ENCODE results near the gene PSPC1.
"Not testable (repeated sequence)": the region's sequence is repeated elsewhere in the genome, so short reads cannot be mapped to it uniquely, and the experiment has no call there.

PSPC1 gene, protein sequence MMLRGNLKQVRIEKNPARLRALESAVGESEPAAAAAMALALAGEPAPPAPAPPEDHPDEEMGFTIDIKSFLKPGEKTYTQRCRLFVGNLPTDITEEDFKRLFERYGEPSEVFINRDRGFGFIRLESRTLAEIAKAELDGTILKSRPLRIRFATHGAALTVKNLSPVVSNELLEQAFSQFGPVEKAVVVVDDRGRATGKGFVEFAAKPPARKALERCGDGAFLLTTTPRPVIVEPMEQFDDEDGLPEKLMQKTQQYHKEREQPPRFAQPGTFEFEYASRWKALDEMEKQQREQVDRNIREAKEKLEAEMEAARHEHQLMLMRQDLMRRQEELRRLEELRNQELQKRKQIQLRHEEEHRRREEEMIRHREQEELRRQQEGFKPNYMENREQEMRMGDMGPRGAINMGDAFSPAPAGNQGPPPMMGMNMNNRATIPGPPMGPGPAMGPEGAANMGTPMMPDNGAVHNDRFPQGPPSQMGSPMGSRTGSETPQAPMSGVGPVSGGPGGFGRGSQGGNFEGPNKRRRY

DNA sequence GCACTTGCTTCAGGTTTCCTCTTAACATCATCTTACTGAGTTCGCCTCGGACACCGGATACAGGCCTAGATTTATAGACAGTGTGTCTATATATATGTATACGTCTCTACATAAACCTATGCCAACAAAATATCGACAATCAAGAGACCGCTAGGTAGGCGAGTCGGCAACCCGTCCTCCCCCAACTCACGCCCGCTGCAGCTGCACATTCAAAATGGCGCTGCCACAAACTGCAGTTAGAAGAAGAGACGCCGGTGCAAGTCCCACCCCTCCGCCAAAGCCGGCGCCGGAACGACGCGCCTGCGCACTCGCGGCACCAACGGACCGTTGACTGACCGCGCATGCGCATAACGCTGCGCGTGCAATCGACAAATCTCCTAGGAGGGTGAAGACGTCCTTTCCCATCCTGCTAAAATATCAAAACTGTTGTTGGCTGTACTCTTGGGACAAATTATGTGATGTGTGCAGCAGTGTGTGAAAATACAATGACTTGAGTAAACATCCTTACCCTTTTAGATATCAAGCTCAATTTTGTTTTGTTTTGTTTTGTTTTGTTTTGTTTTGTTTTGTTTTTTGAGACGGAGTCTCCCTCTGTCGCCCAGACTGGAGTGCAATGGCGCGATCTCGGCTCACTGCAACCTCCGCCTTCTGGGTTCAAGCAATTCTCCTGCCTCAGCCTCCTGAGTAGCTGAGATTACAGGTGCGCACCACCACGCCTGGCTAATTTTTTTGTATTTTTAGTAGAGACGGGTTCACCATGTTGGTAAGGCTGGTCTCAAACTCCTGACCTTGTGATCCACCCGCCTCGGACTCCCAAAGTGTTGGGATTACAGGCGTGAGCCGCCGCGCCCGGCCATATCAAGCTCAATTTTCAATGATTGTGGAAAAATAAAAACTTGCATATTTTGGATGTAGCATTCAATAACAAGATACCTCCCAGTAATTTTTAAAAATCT, at the start of gene PSPC1:
Gene PSPC1 (minus strand): TSS at position 219 of the 956 bp plus-strand sequence. CDS start 188 bp downstream, at position 31.
- peak; percentile 96 for DNase-seq (ENCODE audit: low spot score)

DNA sequence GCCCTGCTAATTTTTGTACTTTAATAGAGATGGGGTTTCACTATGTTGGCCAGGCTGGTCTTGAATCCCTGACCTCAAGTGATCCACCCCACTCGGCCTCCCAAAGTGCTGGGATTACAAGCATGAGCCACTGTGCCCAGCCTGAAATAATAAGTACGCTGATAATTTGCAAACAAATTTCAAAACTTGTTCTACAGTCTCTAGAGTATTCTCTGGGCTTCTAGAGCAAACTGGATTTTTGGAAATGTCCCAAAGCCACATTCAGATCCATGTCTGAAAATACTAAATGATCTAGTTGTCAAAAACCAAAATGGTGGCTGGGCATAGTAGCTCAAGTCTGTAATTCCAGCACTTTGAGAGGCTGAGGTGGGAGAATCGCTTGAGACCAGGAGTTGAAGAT, 39.9 kb upstream of the PSPC1 start:
- DNase-seq (ENCODE audit: low spot score) = no peak

DNA sequence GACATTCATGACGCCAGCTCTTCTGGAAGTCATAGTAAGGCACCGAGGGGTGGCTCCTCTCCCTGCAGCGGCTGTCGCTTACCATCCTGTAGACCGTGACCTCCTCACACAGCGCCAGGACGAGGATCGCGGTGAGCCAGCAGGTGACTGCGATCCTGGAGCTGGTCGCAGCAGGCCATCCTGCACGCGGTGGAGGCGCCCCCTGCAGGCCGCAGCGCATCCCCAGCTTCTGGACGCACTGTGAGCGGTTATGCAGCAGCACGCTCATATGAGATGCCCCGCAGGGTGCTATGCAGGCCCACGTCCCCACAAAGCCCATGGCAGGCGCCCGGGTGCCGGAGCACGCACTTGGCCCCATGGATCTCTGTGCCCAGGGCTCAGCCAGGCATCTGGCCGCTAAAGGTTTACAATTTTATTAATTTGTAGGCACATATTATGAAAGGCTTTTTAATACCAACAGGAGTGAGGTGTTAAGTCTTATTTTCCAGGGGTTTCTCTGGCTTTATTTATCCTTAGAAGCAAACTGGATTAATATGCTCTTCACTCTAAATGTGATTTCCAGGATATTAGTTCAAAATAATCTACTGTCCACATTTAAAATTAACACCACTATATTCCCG, 35.6 kb upstream of the PSPC1 start:
- peak; percentile 69 for DNase-seq (ENCODE audit: low spot score)

DNA sequence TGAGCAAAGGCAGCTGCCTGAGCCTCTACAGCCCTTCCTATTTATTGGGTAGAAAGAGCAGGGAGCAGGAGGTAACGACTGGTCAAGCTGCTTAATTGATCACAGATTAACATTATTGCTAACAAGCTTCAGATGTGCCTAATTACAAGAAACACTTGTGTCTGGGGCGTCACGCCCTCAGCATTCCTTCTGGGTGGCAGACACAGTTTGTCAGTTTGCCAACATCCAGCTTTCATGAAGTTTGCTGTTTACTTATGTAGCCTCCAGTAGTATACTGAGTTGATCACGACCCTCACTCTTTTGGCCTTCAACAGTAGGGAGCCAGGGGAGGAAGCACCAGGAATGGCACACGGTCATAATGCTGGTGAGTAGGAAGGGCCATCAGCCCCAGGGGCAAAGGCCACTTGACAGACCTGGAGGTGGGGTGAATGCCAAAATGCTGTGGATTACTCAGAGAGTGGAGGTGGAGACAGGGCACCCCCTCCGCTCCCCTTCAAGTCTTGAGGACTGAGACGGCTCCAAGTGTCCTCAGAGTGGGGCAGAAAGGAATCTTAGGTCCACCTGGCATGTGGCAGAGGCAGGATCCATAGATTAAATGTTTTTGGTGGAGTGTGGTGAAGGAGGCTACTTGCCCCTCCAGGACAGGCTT, 34.9 kb upstream of the PSPC1 start:
- DNase-seq (ENCODE audit: low spot score) = no peak

DNA sequence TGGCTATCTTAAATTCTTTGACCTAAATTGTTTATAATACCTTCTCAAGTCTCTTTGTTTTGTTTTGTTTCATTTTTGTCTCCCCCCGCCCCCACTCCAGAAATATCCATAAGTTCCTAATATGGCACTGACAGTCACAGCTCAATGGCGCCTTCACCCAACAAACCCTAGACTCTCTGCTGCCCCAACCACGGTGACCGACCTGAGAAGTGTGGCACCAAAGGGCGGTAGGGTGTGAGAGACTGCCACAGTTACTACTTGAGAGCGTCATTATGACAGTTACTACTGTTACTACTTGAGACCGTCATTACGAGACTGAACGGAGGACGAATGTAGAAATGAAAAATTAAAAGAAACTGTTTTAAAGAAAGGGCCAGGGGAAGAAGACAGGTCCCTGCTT, 34.4 kb upstream of the PSPC1 start:
- no peak for DNase-seq (ENCODE audit: low spot score)

DNA sequence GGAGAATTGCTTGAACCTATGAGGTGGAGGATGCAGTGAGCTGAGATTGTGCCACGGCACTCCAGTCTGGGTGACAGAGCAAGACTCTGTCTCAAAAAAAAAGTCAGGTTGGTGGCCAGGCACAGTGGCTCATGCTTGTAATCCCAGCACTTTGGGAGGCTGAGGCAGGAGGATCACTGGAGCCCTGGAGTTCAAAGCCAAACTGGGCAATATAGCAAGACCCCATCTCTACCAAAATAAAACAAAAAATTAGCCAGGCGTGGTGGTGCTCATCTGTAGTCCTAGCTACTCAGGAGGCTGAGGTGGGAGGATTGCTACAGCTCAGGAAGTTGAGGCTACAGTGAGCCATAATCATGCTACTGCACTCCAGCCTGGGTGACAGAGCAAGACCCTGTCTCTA, 33.1 kb upstream of the PSPC1 start:
- not testable (repeated sequence) for DNase-seq (ENCODE audit: low spot score)

DNA sequence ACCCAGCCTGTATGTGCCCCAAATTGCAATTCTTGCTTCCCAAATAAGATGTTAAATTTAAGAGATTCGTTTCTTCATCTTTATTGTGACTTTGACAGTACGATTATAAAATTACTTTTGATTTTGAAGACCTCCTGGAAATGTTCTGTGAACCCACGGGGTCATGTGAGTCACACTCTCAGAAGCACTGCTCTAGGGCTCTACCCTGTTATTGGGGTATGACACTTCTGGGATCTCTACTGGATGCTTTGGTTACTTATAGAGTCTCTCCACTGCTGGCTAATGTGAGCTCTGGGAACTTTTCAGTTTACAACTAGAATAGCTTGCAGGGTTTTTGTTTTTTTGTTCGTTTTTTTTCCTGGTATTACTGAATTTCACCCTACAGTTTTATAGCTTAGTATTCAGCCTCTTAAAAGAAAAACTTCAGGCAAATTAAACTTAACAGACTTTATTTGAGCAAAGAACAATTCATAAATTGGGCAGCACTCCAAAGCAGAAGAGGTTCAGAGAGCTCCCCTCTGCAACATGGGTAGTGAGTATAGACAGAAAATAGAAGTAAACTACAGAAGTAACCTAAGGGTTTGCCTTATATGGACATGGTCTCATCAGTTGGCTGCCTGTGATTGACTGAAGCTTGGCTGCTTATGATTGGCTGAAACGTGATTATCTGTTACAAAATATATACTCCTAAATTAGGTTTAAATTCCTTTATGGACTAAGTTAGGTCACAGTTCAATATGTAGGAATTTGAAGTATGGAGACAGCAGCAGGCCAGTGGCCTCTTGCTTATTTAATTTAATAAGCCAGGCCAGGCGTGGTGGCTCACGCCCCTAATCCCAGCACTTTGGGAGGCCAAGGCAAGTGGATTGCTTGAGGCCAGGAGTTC, 28.5 kb upstream of the PSPC1 start:
- DNase-seq (ENCODE audit: low spot score) = no peak

DNA sequence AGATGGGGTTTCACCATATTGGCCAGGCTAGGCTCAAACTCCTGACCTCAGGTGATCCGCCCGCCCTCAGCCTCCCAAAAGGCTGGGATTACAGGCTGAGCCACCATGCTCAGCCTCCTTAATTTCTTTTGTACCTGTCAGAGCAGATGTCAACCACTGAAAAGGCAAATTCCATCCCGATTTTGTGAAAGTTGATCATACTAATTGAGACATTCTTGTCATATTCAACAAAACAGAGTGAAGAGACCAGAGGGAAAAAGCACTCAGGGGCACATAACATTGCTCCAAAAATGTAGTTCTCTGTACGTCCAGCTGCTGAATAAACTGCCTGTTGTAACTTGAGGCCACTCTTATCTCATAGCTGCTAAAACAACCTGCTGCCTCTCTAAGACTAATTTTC, 27.4 kb upstream of the PSPC1 start:
- DNase-seq (ENCODE audit: low spot score) = no peak

DNA sequence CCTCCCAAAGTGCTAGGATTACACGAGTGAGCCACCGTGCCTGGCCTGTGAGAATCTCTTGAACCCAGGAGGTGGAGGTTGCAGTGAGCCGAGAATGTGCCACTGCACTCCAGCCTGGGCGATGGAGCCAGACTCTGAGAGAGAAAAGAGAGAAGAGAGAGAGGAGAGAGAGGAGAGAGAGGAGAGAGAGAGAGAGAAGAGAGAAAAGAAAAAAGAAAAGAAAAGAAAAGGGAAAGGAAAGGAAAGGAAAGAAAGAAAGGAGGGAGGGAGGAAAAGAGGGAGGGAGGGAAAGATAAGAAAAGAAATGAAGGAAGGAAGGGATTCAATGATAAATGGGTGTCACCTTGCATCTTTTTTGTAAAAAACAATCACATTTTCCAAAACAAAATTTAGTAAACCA, 23.0 kb upstream of the PSPC1 start:
- DNase-seq (ENCODE audit: low spot score) = no peak

DNA sequence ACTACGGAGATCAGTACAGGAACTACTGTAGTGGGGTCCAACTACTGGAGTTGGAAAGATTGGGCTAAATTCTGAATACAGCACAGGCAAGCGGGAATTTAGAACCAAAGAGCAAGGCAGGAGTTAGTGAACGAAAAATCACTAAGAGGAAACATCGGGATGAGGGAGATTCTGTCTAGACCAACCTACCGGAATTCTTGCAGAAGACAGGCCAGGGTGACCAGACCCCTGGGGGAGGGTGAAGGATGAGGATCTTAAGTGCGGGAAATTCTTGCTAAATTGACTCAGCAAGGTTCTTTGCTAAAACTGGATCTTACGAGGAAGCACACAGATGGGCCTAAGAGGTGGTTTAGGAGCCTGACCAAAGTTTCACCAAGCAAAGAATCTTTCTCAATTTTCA, 13.2 kb upstream of the PSPC1 start:
- DNase-seq (ENCODE audit: low spot score) = no peak

DNA sequence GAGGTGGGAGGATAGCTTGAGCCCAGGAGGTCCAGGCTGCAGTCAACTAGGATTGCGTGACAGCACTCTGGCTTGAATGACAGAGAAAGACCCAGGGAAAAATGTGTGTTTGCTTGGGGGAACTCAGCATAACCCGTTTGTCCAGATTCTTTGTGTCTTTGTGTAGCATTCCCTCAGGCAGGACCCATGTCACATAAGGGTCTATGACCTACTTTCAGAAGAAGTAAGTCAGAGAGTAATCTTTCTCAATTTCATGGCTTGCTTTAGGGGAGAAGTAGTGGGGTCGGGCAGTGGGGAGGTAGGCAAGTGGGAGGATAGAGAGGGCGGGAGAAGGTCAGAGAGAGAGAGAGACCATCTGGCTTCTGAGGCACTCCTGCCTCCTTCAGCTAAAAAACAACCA, 11.9 kb upstream of the PSPC1 start:
- DNase-seq (ENCODE audit: low spot score) = peak; percentile 20

DNA sequence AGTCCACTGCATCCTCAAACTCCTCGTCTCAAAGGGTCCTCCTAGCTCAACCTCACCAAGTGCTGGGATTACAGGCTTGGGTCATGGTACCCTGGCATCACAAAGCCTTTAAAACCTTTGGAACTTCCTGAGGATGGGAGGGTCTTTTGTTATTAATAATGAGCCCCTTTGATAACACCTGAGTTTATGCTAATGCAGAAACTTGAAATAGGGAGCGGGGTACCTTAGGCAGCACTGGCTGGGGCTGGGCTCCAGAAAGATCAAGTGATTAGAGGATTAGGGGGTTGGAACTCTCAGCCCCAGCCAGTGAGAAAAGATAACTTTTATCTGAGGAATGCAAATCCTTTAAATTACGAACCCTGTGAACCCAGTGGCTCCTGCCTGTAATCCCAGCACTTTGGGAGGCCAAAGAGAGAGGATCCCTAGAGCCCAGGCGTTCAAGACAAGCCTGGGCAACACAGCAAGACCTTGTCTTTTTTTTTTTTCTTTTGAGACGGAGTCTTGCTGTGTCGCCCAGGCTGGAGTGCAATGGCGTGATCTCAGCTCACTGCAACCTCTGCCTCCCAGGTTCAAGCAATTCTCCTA, 9.3 kb upstream of the PSPC1 start:
- DNase-seq (ENCODE audit: low spot score) = peak; percentile 23

DNA sequence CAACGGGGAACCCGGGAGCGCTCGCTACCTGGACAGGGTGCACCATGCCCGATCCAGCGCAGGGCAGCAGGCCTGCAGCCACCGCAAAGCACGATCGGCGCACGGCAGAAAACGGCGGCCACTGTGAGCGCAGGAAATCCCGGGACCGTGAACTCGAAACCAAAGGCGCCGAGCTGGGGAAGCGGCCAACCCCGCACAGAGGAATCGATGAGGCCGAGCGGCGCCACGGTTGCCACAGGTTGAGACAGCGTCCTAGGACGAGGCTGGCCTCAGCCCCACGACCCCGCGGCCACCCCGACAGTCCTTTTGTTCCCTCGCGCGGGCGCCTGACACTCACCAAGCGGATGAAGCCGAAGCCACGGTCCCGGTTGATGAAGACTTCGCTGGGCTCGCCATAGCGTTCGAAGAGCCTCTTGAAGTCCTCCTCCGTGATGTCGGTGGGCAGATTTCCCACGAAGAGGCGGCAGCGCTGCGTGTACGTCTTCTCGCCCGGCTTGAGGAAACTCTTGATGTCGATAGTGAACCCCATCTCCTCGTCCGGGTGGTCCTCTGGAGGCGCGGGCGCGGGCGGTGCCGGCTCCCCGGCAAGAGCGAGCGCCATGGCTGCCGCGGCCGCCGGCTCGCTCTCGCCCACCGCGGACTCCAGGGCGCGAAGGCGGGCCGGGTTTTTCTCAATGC, 557 bp downstream of the PSPC1 start:
- DNase-seq (ENCODE audit: low spot score) = peak; percentile 59

DNA sequence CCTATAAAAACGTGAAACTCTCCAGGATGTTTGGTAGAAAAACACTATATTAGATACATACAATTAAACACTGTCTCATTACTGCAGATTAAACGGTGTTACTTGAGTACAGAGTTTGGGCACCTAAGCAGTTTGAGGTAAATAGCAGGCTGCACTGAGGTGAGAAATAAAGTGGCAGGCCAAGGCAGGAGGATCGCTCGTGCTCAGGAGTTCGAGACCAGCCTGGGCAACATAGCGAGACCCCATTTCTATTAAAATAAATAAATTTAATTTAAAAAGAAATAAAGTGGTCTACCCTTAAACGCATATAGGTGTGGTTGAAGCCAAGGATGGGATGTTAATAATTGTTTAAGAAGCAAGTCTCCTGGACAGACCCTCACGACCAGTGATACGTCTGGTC, 1.2 kb downstream of the PSPC1 start:
- no peak for DNase-seq (ENCODE audit: low spot score)

DNA sequence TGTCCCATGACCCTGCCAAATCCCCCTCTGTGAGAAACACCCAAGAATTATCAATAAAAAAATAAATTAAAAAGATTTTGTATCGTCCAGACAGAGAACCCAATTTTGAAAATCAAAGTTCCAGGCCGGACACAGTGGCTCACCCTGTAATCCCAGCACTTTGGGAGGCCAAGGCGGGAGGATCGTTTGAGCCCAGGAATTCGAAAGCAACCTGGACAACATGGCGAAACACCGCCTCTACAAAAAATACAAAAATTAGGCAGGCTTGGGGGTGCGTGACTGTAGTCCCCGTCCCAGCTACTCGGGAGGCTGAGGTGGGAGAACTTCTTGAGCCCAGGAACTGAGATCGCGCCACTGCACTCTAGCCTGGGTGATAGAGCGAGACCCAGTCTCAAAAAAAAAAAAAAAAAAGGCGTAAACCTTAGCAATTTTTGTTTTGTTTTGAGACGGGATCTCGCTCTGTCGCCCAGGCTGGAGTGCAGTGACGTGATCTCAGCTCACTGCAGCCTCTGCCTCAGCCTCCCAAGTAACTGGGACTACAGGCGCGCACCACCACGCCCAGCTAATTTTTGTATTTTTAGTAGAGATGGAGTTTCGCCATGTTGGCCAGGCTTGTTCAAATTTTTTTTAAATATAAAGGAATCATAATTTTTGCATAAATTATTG, 1.9 kb downstream of the PSPC1 start:
- DNase-seq (ENCODE audit: low spot score) = not testable (repeated sequence)

DNA sequence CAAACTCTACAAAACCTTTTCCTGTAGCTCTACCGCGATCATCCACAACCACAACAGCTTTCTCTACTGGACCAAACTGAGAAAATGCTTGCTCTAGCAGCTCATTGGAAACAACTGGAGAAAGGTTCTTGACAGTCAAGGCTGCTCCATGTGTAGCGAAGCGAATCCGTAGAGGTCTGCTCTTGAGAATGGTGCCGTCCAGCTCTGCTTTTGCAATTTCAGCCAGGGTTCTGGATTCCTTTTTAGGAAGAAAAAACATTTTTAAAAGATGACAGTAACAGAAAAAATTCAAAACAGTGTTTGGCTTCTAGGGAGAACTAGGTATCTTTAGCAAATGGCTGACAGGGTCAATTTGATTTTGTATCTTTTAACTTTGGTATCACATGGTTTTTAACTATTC, 10.4 kb downstream of the PSPC1 start:
- no peak for DNase-seq (ENCODE audit: low spot score)

DNA sequence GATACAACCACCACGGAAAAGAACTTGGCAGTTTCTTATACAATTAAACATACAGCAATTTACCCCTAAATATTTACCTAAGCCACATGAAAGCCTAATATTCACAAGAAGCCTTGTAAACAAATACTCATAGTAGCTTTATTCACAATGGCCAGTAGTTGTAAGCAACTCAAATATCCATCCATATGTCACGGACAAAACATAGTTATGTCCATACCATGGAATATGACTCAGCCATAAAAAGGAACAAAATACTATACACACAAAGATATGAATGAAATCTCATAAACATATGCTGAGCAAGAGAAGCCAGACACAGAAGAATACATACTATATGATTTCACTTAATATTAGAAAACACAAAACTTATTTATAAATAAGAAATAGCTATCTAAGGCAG, 12.9 kb downstream of the PSPC1 start:
- DNase-seq (ENCODE audit: low spot score) = no peak

DNA sequence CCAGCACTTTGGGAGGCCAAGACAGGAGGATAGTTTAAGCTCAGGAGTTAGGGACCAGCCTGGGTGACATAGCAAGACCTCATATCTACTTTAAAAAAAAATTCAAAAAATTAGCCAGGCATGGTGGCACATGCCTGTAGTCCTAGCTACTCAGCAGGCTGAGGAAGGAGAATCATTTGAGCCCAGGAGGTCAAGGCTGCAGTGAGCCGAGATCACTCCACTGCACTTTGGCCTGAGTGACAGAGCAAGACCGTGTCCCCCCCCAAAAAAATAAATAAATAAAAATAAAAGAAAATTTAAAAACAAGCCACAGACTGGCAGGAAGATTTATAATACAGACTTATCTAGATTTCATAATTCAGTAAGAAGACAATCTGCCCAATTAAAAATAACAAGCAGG, 14.8 kb downstream of the PSPC1 start:
- no peak for DNase-seq (ENCODE audit: low spot score)

DNA sequence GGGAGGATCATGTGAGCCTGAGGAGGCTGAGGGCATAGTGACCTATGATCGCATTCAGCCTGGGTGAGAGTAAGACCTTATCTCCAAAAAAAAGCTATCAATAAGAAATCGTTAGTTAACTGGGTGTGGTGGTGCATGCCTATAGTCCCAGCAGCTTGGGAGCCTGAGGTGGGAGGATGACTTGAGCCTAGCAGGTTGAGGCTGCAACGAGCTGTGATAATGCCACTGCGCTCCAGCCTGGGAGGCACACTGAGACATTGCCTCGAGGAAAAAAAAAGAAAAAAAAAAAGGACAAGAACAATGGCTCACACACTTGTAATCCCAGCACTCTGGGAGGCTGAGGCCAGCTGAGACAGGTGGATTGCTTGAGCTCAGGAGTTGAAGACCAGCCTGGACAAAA, 16.2 kb downstream of the PSPC1 start:
- no peak for DNase-seq (ENCODE audit: low spot score)

Data from D341Med (cell line).